ENCODE measurements around the gene ATP1B1. TPM values are rescaled to one million over a fixed set of nuclear protein-coding genes. Genes with fewer than 3 reads are reported as not detected.

Gene ATP1B1
- total RNA-seq, 1 donor from 2014 or later, result 30.7 TPM

DNA sequence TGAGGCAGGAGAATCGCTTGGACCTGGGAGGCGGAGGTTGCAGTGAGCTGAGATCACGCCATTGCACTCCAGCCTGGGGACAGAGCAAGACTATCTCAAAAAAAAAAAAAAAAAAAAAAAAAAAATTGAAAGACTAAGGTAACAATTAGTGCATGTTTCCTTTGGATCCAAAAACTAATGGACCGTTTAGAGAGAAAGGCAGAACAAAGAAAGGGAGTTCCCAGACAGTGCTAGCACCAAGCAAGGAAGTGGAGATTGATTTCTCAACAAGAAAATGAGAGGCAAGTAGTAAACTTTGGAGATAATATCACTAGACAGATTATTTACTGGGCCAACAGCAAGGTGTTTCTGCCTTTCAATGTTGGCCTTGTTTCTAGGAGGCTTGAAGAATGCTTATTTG is 24.2 kb downstream of the ATP1B1 start:
- Mint-ChIP-seq H3K4me1 (no peaks in the 10 kb centered on the region), H3K36me3 (peaks cover 29% of the 10 kb centered on the region), H3K27ac (no peak overlapping the region), H3K27me3 (ENCODE audit: insufficient read depth, low read depth) (peaks cover 2% of the 10 kb centered on the region), H3K4me3 (no peak overlapping the region), H3K9me3 (no peaks in the 10 kb centered on the region)
- H3K9me3 ChIP-seq (ENCODE audit: low read depth), result no peaks in the 10 kb centered on the region
- H3K4me3 ChIP-seq, result no peak overlapping the region
- H3F3A ChIP-seq (ENCODE audit: low read depth), result no peaks in the 10 kb centered on the region
- no peak overlapping the region for H3K4me2 ChIP-seq
- H3K79me2 ChIP-seq (ENCODE audit: low read depth), result no peaks in the 10 kb centered on the region
- H3K4me1 ChIP-seq, result no peaks in the 10 kb centered on the region
- H3K36me3 ChIP-seq, result no peaks in the 10 kb centered on the region
- DNase-seq (ENCODE audit: low spot score), result no peak
- H4K20me1 ChIP-seq (ENCODE audit: low read depth), result no peaks in the 10 kb centered on the region
- H3K27ac ChIP-seq, result no peak overlapping the region
- no peak overlapping the region for H3K9ac ChIP-seq
- no peak overlapping the region for H2AFZ ChIP-seq (replicated peaks)
- TF ChIP-seq EZH2 (IDR thresholded peaks at IDR 0.05) (no peak), CTCF (IDR thresholded peaks at IDR 0.05) (no peak), EZH2phosphoT487 (IDR thresholded peaks at IDR 0.05) (no peak)
- H3K27me3 ChIP-seq, result no peaks in the 10 kb centered on the region

- Histone ChIP-seq H3F3A (ENCODE audit: low read depth) (no peaks in the 10 kb centered on the region), H3K4me2 (no peak overlapping the region), H3K4me3 (no peak overlapping the region), H4K20me1 (ENCODE audit: low read depth) (no peaks in the 10 kb centered on the region), H3K27me3 (no peaks in the 10 kb centered on the region), H3K9me3 (ENCODE audit: low read depth) (no peaks in the 10 kb centered on the region), H3K4me1 (peaks cover 7% of the 10 kb centered on the region), H3K27ac (no peak overlapping the region), H3K9ac (no peak overlapping the region), H3K36me3 (no peaks in the 10 kb centered on the region), H2AFZ (replicated peaks) (no peak overlapping the region), H3K79me2 (ENCODE audit: low read depth) (no peaks in the 10 kb centered on the region)
- Mint-ChIP-seq H3K9me3 (no peaks in the 10 kb centered on the region), H3K36me3 (peaks cover 29% of the 10 kb centered on the region), H3K27me3 (ENCODE audit: insufficient read depth, low read depth) (peaks cover 2% of the 10 kb centered on the region), H3K4me3 (no peak overlapping the region), H3K4me1 (no peaks in the 10 kb centered on the region), H3K27ac (no peak overlapping the region)
- no peak for DNase-seq (ENCODE audit: low spot score)
- no peak for TF ChIP-seq EZH2 (IDR thresholded peaks at IDR 0.05)
- no peak for TF ChIP-seq CTCF (IDR thresholded peaks at IDR 0.05)
- no peak for TF ChIP-seq EZH2phosphoT487 (IDR thresholded peaks at IDR 0.05)
These were observed 26.2 kb downstream of the ATP1B1 start for GRCh38 chr1:169132512-169133227.

- Mint-ChIP-seq H3K27me3 (ENCODE audit: insufficient read depth, low read depth) (peaks cover 2% of the 10 kb centered on the region), H3K27ac (no peak overlapping the region), H3K4me3 (no peak overlapping the region), H3K9me3 (no peaks in the 10 kb centered on the region), H3K4me1 (no peaks in the 10 kb centered on the region), H3K36me3 (peaks cover 25% of the 10 kb centered on the region)
- no peak overlapping the region for H3K9ac ChIP-seq
- no peaks in the 10 kb centered on the region for H4K20me1 ChIP-seq (ENCODE audit: low read depth)
- no peaks in the 10 kb centered on the region for H3K9me3 ChIP-seq (ENCODE audit: low read depth)
- H2AFZ ChIP-seq (replicated peaks), result no peak overlapping the region
- H3K4me3 ChIP-seq, result no peak overlapping the region
- H3K27ac ChIP-seq, result no peak overlapping the region
- H3F3A ChIP-seq (ENCODE audit: low read depth), result no peaks in the 10 kb centered on the region
- H3K4me2 ChIP-seq, result no peak overlapping the region
- TF ChIP-seq EZH2phosphoT487 (IDR thresholded peaks at IDR 0.05) (no peak), EZH2 (IDR thresholded peaks at IDR 0.05) (no peak), CTCF (IDR thresholded peaks at IDR 0.05) (no peak)
- peaks cover 7% of the 10 kb centered on the region for H3K4me1 ChIP-seq
- H3K79me2 ChIP-seq (ENCODE audit: low read depth), result no peaks in the 10 kb centered on the region
- H3K27me3 ChIP-seq, result no peaks in the 10 kb centered on the region
- no peak for DNase-seq (ENCODE audit: low spot score)
- H3K36me3 ChIP-seq, result no peaks in the 10 kb centered on the region
These were observed 26.7 kb downstream of the ATP1B1 start for GRCh38 chr1:169133228-169133576.
